HG03565 (cell line): ENCODE data around the gene CIRBP.
"Not testable (repeated sequence)": the region's sequence is repeated elsewhere in the genome, so short reads cannot be mapped to it uniquely, and the experiment has no call there.

ENCODE experiments used
- ATAC-seq: cut with Tn5 transposase; IDR thresholded peaks from one replicate; pipeline ENCODE4 v1.9.1; 2021; ENCODE audit warnings: mild to moderate bottlenecking, moderate library complexity; ENCODE audit not compliant: unreplicated experiment

The CIRBP gene

DNA sequence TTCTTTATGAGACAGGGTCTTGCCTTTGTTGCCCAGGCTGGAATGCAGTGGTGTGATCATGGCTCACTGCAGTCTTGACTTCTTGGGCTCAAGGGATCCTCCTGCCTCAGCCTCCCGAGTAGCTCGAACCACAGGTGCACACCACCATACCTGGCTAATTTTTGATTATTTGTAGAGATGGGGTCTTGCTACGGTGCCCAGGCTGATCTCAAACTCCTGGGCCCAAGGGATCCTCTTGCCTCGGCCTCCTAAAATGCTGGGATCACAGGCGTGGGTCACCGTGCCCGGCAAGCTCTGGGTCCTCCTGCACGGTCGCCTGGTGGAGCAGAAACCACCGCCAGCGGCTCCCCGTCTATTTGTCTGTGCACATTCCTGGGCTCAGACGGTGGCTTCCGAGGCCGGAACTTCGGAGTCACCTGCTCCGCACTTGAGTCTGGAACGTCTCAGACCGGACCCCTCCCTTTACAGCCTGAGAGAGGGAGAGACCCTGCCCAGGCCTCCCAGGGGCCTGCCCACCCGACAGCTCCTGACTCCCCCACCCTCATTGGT, 38.7 kb downstream of the CIRBP start:
- ATAC-seq: no peak

DNA sequence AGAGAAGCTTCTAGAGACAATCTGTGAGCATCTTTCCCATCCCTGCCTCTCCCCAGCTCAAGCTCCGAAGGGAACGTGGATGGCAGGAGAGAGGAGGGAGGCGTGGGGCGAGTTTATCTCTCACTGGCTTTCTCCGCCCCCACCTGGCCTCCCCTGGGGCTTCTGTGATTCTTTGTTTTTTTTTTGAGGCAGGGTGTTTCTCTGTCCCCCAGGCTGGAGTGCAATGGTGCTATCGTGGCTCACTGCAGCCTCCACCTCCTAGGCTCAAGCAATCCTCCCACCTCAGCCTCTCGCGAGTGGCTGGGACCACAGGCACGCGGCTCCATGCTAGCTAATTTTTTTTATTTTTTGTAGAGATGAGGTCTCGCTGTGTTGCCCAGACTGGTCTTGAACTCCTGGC, 39.6 kb downstream of the CIRBP start:
- no peak for ATAC-seq

DNA sequence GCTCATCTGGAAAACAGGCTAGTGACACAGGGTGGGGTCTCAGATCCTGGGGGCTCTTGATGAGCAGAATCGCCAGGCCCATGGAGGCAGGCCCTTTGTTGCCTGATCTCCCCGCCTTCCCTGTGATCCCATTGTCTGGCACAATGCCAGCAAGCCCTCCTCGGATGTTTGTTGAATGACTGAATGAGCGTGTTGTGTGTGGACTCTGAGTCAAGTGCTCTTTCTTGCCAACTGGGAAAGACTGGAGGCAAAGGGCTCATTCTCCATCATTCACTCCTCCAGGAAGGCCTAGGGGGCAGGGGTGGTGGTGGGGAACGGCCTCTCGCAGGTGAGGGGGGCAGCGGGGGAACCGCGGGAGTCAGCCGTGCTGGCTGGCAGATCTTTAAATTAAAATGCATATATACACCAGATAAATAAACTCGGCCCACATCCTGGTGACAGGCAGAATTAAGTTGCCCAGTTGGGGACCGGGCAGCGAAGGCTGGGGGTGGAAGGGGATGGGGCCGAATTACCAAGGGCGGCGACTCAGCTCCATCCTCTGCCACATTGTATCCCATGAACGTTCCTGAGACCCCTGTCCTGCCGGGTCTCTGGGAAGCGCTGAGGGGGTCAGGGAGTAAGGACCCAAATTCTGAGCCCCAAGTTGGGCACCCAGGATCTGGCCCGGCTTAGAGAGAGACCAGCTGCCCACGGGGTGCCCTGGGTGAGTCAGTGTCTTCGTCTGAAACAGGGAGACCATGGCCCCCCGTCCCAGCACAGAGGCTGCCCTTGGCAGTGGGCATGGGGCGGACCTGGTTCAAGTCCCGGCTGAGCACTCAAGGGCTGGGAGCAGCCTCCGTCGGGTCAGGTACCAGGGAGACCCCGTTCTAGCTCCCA, 41.1 kb downstream of the CIRBP start:
- ATAC-seq: no peak

DNA sequence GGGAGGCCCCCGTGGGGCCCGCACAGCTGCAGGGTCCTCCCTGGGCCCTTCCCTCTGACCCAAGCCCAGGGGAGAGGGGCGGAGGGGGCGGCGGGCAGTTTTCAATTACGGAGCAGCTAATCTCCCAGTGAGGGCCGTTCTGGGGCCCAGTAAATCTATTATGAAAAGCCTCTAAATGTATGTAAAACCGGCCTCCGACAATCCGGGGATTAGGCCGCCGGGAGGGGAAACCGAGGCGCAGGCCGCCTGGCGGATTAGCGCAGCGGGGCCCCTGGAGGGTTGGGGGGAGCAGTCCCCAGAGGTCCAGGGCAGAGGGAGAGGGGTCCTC, 41.7 kb downstream of the CIRBP start:
- no peak for ATAC-seq

DNA sequence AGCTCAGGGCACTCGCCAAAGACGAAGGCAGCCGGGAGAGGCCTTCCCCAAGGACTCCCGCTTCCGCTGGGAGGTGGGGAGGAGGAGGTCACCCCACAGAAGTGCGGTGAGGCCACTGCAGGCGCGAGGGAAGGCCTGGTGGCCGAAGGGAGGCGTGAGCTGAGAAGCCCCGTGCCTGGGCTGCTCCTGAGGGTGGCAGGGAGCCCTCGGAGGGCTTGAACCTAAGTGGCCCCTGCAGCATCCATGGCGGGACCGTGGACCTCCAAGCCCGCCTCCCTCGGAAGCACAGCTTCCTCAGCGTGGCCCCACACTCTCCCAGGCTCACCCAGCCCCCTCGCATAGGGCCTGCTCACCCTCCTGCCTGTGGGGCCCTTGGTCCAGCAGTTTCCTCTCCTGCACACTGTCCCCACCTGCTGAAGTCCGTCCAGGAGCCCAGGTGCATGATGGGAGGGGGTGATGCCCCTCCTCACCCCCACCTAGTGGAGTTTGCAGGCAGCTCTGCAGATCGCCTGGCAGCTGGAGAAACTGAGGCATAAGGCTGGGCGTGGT, 42.5 kb downstream of the CIRBP start:
- no peak for ATAC-seq

DNA sequence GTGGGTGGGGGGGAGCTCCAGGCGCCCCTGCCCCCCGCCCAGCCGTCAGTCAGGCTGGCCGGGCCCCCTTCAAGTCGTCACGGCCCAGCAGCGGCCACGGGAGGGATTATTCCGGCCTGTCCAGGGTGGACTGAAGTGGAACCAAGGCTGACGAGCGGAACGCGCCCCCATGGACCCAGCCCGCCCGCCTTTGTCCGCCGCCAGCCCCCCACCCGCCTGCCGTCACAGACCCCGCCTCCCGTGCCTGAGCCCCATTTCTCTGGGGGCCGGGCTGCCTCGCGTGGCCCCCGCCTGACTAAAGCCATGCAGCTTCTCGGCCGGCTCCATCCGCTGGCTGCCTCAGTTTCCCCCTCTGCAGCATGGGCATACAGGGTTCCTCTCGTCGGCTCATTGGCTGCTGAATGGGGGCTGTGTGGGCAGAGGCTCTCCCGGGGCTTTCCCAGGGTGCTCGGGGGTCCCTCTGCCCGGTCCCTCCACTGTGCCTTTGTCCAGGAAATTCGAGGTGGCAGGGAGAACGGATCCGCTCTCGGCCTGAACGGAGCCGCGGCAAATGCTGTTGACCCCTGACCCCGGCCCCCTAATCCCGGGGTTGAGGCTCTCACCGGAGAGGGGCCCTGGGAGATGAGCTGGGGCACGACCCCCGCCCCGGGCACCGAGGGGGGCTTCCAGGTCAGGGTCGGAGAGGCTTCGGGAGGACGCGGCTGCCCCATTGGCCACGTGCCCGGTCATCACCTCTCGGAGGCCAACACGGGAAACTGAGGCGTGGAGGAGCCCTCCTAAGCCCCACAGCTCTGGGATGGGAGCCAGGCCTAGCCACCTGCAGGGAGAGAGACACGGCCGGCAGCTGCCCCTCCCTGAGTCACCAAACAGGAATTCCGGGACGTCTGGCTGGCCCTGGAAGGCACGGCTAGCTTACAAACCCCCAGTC, 43.9 kb downstream of the CIRBP start:
- ATAC-seq: no peak

DNA sequence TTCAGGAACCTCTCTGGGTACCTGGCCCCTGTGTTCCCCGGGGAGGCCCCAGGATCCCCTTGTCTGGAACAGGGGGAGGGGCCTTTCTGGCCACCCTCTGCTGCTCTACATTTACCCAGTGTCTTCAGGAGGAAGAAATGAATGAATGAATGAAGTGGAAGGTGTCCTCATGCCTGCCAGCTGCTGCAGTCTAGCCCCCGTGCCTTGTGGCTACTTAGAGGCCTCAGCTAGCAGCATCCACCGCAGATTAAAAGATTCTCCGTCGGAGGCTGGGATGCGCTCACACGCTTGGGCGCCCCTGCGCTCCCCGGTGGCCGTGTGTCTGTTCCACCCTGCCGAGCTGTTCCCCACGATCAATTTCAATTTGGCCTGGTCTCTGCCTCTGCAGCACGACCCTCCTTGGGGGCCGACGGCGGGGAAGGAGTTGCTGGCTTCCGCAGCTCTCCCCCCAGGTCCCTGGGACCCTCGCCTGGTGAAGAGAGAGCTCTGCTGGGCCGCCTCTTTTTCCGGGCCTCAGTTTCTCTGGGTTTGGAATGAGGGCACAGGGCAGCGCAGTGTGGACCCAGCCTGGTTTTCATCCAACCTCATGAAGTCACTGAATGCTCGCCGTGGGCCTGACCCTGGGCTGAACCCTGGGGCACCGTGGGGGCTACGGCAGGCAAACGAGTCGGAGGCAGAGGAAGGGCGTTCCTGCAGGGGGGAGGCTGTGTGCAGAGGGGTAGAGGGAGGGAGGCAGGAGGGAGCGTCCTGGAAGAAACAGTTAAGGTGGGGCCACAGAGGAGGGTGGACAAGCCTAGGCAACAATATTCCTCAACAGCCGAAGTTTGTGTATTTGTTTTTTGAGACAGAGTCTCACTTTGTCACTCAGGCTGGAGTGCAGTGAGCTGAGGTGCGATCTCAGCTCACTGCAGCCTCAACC, 44.8 kb downstream of the CIRBP start:
- no peak for ATAC-seq

DNA sequence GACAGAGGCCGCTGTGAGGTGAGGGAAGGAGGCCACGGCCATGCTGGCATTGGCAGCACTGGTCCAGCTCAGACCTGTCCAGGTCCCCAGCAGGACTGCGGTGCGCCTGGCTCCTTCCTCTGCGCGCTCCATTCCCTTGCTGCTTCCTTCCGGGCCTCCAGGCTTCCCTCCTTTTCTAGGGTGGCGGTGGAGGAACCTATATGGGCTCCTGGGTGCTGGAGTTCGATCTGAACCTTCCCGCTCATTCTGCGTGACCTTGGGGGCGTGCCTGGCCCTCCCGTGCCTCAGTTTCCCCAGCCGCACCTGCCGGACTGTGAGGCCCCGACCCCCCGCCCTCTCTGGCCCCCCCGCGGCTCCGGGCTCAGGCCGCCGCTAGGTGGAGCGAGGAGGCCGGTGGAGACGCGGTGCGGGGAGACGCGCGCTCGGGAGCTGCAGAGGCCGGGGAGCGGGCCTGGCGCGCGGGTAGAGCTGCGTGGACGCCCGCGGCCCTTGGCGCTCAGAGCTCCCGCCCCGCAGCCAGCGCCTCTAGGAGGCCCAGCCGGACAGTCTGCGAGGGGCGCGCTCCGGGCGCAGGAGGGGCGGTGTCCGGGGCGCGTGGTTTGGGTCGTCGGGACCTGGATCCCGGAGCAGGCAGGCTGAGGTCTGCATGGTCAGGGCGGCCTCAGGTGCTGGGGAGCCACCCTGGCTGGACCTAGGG, 46.5 kb downstream of the CIRBP start:
- no peak for ATAC-seq

DNA sequence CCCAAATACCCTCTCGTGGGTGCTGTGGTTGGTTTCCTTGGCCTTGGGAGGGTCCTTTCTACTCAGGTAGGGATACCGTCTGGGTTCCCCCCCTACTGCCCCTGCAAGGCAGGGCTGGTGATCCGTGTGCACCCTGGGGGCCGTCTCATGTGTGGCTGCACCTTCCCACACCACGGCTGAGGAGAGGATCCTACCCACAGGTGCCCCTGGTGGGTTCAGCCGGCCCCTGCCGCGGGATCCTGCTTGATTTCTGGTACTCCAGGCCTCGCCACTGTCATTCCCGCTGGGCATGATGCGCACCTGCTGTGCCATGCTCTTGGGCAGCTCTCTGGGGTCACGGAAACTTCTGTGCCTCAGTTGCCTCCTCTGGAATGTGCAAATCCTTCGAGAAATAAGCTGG, 47.3 kb downstream of the CIRBP start:
- no peak for ATAC-seq

DNA sequence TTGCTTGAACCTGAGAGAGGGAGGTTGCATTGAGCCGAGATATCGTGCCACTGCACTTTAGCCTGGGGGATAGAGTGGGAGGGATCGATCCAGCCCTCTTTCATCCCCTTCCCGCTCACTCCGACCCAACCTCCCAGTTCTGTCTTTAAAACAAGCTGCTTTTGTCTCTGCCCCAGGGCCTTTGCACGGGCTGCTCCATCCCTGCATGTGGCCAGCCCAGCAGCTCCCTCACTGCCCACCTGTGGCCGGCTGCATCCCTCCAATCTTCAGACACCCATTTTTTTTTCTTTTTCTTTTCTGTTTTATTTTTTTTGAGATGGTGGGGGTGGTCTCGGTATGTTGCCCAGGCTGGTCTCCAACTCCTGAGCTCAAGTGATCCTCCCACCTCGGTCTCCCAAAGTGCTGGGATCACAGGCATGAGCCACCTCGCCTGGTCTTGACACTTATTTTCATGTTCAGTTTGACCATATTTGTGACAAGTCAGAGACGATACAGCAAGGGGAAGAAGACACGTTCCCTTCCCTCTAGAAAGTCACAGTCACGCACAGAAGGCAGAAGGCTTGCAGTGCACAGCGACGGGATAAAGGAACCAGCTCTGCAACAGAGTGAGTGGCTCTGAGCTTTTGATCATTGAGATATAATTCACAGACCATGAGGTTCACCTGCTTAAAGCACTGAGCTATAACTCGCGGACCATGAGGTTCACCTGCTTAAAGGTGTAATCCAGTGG, 48.3 kb downstream of the CIRBP start:
- ATAC-seq: no peak

DNA sequence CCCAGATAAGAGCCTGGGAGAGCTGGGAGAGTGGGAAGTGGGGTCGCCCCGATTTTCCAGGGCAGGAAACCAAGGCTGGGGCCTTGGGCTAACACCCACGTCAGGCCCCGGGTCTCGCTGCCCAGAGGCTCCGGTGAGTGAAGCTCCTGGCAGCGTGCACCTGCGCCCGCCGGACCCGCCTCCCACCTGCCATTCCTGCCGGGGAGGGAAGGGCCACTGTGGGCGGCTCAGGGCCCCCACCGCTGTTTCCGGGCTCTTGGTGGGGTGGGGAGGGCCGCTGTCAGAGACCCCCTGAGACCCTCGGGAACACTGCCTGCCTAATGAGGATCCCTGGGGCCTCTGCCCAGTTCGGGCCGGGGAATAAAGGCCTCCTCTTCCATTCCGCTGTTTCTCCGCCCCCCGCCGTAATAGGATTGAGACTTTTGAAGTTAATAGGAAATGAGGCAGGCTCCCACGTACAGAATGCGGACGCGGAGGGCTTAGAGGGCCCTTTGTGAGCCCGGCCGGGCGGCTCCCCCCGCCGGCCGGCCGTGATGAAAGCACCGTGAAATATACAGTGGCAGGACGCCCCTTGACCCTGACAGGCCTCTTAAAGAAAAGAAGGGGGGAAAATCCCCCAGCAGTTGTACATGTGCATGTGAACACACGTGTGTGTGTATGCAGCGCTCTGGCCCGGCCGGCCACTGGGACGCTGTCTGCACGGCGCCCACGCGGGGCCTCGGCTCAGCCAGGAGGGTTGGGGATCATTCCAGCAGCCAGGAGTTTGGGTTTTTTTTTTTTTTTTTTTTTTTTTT, 49.7 kb downstream of the CIRBP start:
- ATAC-seq: no peak

DNA sequence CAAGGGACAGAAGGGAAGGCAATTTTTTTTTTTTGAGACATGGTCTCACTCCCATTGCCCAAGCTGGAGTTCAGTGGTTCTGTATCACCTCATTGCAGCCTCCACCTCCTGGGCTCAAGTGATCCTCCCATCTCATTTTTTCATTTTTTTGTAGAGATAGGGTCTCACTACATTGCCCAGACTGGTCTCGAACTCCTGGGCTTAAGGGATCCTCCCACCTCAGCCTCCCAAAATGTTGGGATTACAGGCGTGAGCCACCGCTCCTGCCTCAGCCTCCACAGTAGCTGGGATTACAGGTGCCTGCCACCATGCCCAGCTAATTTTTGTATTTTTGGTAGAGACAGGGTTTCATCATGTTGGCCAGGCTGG, 51.1 kb downstream of the CIRBP start:
- ATAC-seq: not testable (repeated sequence)

DNA sequence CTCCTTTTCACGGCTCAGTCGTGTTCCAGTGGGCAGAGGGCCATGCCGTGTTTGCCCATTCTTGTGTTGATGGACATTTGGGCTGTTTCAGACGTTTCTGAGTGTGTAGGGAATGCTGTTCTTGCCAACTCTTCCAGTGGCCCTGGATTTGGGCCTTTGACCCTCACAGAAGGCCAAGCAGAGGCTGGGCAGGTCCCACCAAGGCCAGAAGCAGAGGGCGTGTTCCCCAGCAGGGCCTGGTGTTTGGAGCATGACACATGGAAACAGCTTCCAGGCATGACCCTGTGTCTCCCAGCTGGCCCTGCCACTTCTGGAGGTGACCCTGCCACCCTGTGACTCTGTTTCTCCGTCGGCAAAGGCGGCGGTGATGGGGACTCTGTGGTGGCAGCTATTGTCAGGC, 52.4 kb downstream of the CIRBP start:
- ATAC-seq: no peak

DNA sequence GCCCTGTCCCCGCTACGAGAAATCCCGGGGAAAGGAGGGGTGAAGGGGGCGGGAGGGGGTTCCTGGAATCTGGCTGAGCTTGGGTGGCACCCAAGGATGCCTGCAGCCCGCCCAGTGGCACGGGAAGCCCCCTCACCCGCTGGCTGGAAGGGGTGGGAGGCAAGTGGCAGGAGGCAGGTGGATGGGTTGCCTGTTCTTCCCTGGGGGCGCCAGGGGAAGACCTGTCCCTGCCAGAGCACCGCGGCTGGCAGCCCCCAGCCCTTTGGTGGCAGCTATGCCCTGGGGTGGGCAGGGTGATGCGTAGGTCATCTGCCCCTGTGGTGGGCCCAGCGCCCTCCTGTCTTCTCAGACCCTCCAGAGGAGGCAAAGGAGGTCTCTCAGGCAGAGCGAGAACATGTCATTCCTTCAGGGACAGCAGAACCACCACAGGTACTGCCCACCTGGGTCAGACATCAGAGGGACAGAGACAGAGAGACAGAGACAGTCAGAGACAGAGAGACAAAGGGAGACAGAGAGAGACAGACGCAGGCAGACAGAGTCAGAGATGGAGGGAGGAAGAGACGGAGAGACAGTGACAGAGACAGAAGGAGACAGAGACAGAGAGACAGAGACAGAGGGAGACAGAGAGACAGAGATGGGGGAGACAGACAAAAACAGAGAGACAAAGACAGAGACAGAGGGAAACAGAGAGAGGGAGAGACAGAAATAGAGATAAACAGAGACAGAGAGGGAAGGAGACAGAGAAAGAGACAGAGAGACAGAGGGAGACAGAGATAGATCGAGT, 53.3 kb downstream of the CIRBP start:
- ATAC-seq: no peak

DNA sequence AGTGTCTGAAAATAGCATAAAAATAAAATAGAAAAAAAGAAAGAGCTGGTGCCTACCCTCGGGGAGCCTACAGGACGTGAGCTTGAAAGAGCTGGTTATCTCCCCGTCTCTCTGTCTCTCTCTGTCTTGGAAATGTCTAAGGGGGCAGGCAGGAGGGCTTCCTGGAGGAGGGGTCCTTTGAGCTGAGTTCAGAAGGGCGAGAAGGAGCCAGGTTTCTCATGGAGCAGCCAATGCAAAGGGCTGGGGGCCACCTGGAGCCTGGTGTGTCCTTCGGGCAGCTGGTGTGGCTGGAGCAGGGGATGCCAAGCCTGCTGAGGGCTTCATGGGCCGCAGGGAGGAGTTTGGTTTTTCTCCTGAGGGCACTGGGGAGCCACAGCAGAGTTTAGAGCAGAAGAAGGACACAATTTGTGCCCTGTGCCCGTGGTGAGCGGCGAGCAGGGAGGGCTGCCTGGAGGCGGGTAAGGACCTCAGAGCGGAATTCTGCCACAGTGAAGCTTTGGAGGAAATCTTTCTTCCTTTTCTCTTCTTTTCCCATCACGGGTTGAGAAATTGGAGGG, 55.2 kb downstream of the CIRBP start:
- no peak for ATAC-seq
